HepG2 (cell line): ENCODE data around the gene ENDOG. TPM values are rescaled to one million over a fixed set of nuclear protein-coding genes. Genes with fewer than 3 reads are reported as not detected.

Experiments
- ATAC-seq: fragments of 200-7000 bp; cut with Tn5 transposase; 3 replicates; pipeline ENCODE4 v1.9.1; 2020; ENCODE audit warnings: mild to moderate bottlenecking, moderate library complexity
- BruUV-seq: library from RNA; stranded (reverse); fragments of 400-500 nt; replicated peaks from 2 replicates; lab custom pipeline; 2021; lab: Mats Ljungman, UMichigan
- CTCF ChIA-PET: fragments of 300-600 bp; formaldehyde crosslinking; extraction: SDS; loops from one replicate; lab custom pipeline; 2021; ENCODE audit warnings: low total read pairs, inconsistent platforms, low intra/inter-chr PET ratio; lab: Yijun Ruan, JAX
- POLR2A ChIA-PET: fragments of 350-600 bp; sonication (Branson Sonifier 250); formaldehyde crosslinking; loops from one replicate; lab custom pipeline; 2020; ENCODE audit warnings: antibody characterized with exemption, inconsistent platforms; lab: Yijun Ruan, JAX
- DNase-seq: peaks from one replicate; pipeline ENCODE4 v3.0.0-alpha.2; 2015; ENCODE audit warnings: low spot score
- FAIRE-seq: peaks from 3 replicates; lab custom pipeline; 2011; peaks lifted over from hg19 to GRCh38; lab: Jason Lieb, UNC
- H2AFZ ChIP-seq: one replicate; pipeline ENCODE4 v1.6.1; 2011; ENCODE audit warnings: low read length, inconsistent platforms
- H3K27ac ChIP-seq: fragments of 300-600 bp; 3 replicates; pipeline ENCODE4 v1.8.0; 2011; ENCODE audit warnings: mixed run types, mild to moderate bottlenecking, mixed read lengths, low read length, inconsistent platforms; ENCODE audit not compliant: insufficient read depth; ENCODE audit errors: extremely low read length
- H3K27me3 ChIP-seq, 2 experiments: fragments of 200-600 bp in 1 of 2; 2 replicates in 1 of 2; 3 replicates in 1 of 2; pipeline versions ENCODE4 v1.6.0 to v1.8.0; 2011; ENCODE audit warnings: low read length in 2 of 2, mild to moderate bottlenecking in 2 of 2, moderate library complexity in 2 of 2, inconsistent platforms in 1 of 2; ENCODE audit not compliant: insufficient read depth in 2 of 2, control insufficient read depth in 1 of 2
- H3K36me3 ChIP-seq, 2 experiments: fragments of 200-600 bp in 1 of 2; replicated peaks in 1 of 2; 2 replicates in 1 of 2; 3 replicates in 1 of 2; pipeline versions ENCODE4 v1.5.1 to v1.8.0; 2011; ENCODE audit warnings: low read length in 2 of 2, inconsistent platforms in 1 of 2; ENCODE audit not compliant: insufficient read depth in 2 of 2, control insufficient read depth in 1 of 2
- H3K4me1 ChIP-seq: 2 replicates; pipeline ENCODE4 v1.5.1; 2012; ENCODE audit warnings: low read length, inconsistent platforms; ENCODE audit not compliant: insufficient read depth
- H3K4me2 ChIP-seq: 2 replicates; pipeline ENCODE4 v1.6.0; 2011; ENCODE audit warnings: low read depth, low read length, inconsistent platforms
- H3K4me3 ChIP-seq, 3 experiments: fragments of 200-600 bp in 1 of 3; sonication (generic), shearing (Covaris generic) in 1 of 3; replicated peaks in 1 of 3; 2 replicates each; pipeline ENCODE4 v1.5.1; 2011 to 2016; ENCODE audit warnings: low read length in 3 of 3, inconsistent platforms in 2 of 3, low read depth in 2 of 3, mild to moderate bottlenecking in 2 of 3, control low read depth in 1 of 3, mixed read lengths in 1 of 3; ENCODE audit not compliant: insufficient read depth in 1 of 3
- H3K79me2 ChIP-seq: one replicate; pipeline ENCODE4 v1.6.1; 2011; ENCODE audit warnings: low read length, inconsistent platforms; ENCODE audit not compliant: insufficient read depth
- H3K9ac ChIP-seq: 2 replicates; pipeline ENCODE4 v1.6.0; 2011; ENCODE audit warnings: mild to moderate bottlenecking, low read depth, low read length, inconsistent platforms; ENCODE audit not compliant: insufficient read depth
- H3K9me3 ChIP-seq: 2 replicates; pipeline ENCODE4 v1.5.1; 2012; ENCODE audit warnings: mild to moderate bottlenecking, low read length
- H4K20me1 ChIP-seq: 2 replicates; pipeline ENCODE4 v1.6.0; 2011; ENCODE audit warnings: inconsistent platforms, mild to moderate bottlenecking, low read length, moderate library complexity; ENCODE audit not compliant: insufficient read depth
- DRAP1 ChIP-seq: IDR thresholded peaks from 2 replicates; pipeline ENCODE4 v1.6.1; 2016; ENCODE audit warnings: missing genetic modification reagents, missing compliant biosample characterization
- FOXC1 ChIP-seq: sonication (generic); formaldehyde crosslinking; IDR thresholded peaks from 2 replicates; pipeline ENCODE4 v1.8.0; 2022; ENCODE audit warnings: mild to moderate bottlenecking, missing genetic modification reagents, borderline replicate concordance
- HNRNPH1 ChIP-seq: fragments of 200-400 bp; formaldehyde crosslinking; optimal IDR thresholded peaks from 2 replicates; pipeline ENCODE3; 2017; ENCODE audit warnings: mild to moderate bottlenecking, low read depth, low read length
- MIER2 ChIP-seq: IDR thresholded peaks from 2 replicates; pipeline ENCODE4 v1.6.1; 2016; ENCODE audit warnings: missing biosample characterization, missing genetic modification reagents
- NFYB ChIP-seq: sonication (generic); formaldehyde crosslinking; IDR thresholded peaks from 2 replicates; pipeline ENCODE4 v1.4.0; 2020; ENCODE audit warnings: missing genetic modification reagents
- PHB2 ChIP-seq: fragments of 450-650 bp; IDR thresholded peaks from 2 replicates; pipeline ENCODE4 v1.6.1; 2018; ENCODE audit not compliant: partially characterized antibody
- SP5 ChIP-seq: IDR thresholded peaks from 2 replicates; pipeline ENCODE4 v1.6.1; 2016; ENCODE audit warnings: low read depth, borderline replicate concordance
- SRSF9 ChIP-seq: fragments of 200-400 bp; formaldehyde crosslinking; IDR thresholded peaks from 2 replicates; pipeline ENCODE4 v1.6.1; 2018; ENCODE audit warnings: borderline replicate concordance, mild to moderate bottlenecking, low read depth, low read length; ENCODE audit not compliant: insufficient read depth, poor library complexity, severe bottlenecking
- ZNF501 ChIP-seq: sonication (generic); formaldehyde crosslinking; IDR thresholded peaks from 2 replicates; pipeline ENCODE4 v1.5.1; 2020; ENCODE audit warnings: mild to moderate bottlenecking, moderate library complexity, missing genetic modification reagents
- ZNF570 ChIP-seq: sonication (generic); formaldehyde crosslinking; IDR thresholded peaks from 2 replicates; pipeline ENCODE4 v1.4.0; 2020; ENCODE audit warnings: mild to moderate bottlenecking, missing genetic modification reagents, borderline replicate concordance
- whole genome bisulfite sequencing: methylation state at CpG from one replicate; pipeline ENCODE4 v1.1.6; 2017; ENCODE audit warnings: low lambda C conversion rate; 5-methylcytosine and 5-hydroxymethylcytosine counted together
- in situ Hi-C: cut with HindIII; loops from 2 replicates; pipeline ENCODE4 v1.10.0; 2017; ENCODE audit warnings: low pct_unique_long_range_greater_than_20kb; ENCODE audit not compliant: extremely low pct_ligation_motif_present
- intact Hi-C: fragments of 100-400 bp; cut with micrococcal nuclease; formaldehyde crosslinking; loops from one replicate; pipeline ENCODE4 v1.10.0; 2022; ENCODE audit not compliant: unreplicated experiment
- polyA plus RNA-seq, 8 experiments: library from polyadenylated mRNA; depleted of rRNA in 3 of 8; stranded (reverse) in 7 of 8; unstranded in 1 of 8; fragments of >200 nt; fragmentation: Illumina TruSeq in 4 of 8; extraction: Trizol in 4 of 8; gene quantifications; 2 replicates each; pipeline versions ENCODE4 v1.2.1 to v1.2.3, GENCODE V29; 2011 to 2016; ENCODE audit warnings: low read depth in 4 of 8, missing spikeins in 1 of 8, mixed read lengths in 1 of 8; ENCODE audit not compliant: insufficient read depth in 1 of 8
- total RNA-seq, 5 experiments: library from RNA; depleted of rRNA; stranded (reverse); fragments of >200 nt; fragmentation: Illumina TruSeq; extraction: Trizol; gene quantifications; 2 replicates each; pipeline ENCODE4 v1.2.3, GENCODE V29; 2016; ENCODE audit warnings: low read depth in 1 of 5

The ENDOG gene
- total and polyA plus RNA-seq, 2 of the 13 experiments (the other 11 are each of a cell fraction or from before 2014, with no cell fraction given): 26.3 to 28.8 TPM

GRCh38 chr9:128819716-128820664, 1.7 kb downstream of the ENDOG start:
- H3K4me1 ChIP-seq: peaks cover 35% of the 10 kb centered on the region
- no peak overlapping the region for H2AFZ ChIP-seq
- intact Hi-C loops: no loop called here
- POLR2A ChIA-PET: interaction anchor here (0.7 to 3.2 kb wide), 6 partner anchors 10 to 63 kb away, joined by 3 to 46 read pairs (median 3); partner anchors contain the start of gene SPOUT1
- H3K4me3 ChIP-seq: no peak overlapping the region; a peak in 1 of 6 replicates
- ATAC-seq (no peak), FAIRE-seq (no peak), DNase-seq (no peak)
- no peaks in the 10 kb centered on the region for H3K9me3 ChIP-seq
- peak overlapping the region; percentile 93 for H3K4me2 ChIP-seq
- in situ Hi-C loops: no loop called here
- H3K9ac ChIP-seq: 0 out of 2 replicates have a peak overlapping the region, but pooled peaks have one; percentile 74
- H3K79me2 ChIP-seq: peaks cover 5% of the 10 kb centered on the region
- BruUV-seq: no TSS peak
- H3K27me3 ChIP-seq: no peaks in the 10 kb centered on the region
- H3K27ac ChIP-seq: no peak overlapping the region
- CTCF ChIA-PET: interaction anchor here (1.1 kb wide), 1 partner anchor 87 kb away, joined by 5 read pairs; no protein-coding TSS in a partner anchor
- 91% methylated on average over 11 of the region's 18 CpGs for WGBS
- no peaks in the 10 kb centered on the region for H4K20me1 ChIP-seq
- peaks cover 10 to 37% of the 10 kb centered on the region in 2 experiments for H3K36me3 ChIP-seq
- TF ChIP-seq ZNF501 (CRISPR knock-in tag) (0 out of 2 replicates have a peak, but pooled peaks have one; percentile 1), MIER2 (no peak), ZNF570 (CRISPR knock-in tag) (no peak), FOXC1 (no peak), SP5 (0 out of 2 replicates have a peak, but pooled peaks have one; percentile 18), PHB2 (no peak), NFYB (CRISPR knock-in tag) (no peak), HNRNPH1 (peak; percentile 27), DRAP1 (no peak), SRSF9 (no peak)
